NCI-H524 treated with DMSO at 0.1 percent for 48 hours (cell line): ENCODE data around the gene SEMA6A.

Experiments used
- DNase-seq: peaks from one replicate; lab custom pipeline; 2025; lab: John Stamatoyannopoulos, UW

Gene SEMA6A

DNA sequence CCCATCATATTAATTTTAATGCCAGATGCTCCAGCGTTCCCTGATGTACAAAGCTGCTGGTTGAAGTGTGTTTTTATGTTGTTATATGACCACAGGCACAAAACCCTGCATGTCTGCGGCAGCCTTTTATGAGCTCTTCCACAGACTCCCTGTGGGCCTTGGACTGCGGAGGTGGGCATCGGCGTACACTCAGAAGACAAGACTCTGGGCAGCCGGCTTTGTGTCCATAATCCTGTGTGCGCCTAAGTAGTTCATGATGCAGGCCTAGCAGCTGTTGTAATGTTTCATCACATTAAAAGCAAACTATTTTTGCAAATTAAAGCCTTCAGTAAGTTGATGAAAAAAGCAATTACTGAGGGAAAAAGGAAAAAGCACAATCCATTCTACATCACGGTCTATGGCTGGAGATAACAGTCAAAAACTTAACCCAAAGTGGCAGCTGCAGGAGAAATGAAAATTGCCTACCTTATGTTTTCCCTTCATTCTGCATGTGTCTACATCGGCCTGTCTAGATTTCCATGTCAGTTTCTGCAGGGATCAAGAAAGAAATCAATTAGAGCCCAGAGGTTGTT, 78.8 kb downstream of the SEMA6A start:
- no peak for DNase-seq

DNA sequence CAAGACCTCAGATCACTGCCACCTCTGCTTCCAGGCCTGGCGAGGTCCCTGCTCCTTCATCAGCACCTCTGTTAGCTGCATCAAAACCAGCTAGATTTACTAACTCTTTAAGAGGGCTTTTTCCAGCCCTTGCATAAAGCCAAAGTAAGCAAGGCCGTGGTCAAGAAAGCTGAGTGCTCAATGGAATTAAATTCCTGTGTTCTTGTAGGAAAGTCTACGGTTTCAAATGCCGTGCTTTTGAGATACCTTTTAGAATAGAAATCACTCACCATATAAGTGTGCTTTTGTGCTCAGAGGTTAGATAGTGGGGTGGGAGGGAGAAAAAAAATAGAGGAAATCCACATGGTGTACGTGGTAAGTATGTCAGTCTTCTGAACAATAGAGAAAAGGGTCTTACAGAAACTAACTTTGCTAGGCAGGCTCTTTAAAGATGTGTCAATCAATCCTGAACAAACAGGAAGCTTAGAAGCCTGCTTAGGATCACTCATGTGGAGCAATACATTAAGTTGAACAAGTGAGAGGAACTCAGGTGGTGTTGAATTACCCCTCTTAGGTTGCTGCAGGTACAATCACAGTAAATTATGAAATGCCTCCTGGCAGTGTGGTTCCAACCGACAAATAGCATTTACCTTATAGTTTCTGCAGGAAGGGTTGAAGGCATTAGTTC, 79.7 kb downstream of the SEMA6A start:
- no peak for DNase-seq

DNA sequence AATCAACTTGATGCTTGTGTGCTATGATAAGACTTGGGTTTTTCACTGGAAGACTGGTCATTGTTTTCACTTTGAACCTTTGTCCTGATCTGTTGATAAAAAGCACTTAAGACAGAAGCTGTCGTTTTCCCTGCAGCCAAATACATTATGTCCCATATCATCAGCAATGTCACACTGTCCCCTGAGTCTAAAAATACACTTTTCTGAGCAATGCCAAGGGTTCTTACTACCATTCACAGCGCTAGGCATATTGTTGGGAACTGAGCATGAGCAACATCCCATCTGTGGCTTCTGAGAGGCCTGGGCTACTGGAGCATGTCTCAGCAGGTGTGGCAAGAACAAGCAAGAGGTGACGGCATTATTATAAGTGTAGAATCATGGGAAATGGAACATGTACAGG, 81.8 kb downstream of the SEMA6A start:
- no peak for DNase-seq

DNA sequence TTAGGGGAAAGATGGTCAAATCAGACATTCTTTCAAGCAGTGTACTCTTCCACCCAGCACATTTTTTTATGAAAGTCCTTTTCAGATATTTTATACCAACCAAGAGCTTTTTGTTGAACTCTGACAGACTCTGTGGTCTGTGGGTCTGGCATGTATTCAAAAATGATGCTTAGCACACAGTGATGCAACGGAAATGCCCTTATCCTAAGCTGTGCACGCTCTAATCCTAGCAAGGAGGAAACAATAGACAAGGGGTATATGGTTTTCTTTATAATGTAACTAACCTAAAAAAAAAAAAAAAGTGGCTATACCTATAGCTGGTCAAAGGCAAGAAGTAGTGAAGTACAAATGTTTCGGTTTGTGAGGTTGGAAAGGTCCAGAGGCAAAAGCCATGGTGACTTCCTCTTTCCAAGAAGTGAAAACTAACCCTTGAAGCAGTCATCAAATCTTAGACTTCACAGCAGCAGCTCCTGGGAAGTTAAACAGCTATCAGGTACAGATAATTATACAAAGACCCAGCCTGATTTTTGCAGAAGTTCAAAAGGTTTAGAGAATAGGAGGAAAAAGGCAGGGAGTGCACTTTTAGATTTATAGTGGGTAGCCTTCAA, 82.5 kb downstream of the SEMA6A start:
- DNase-seq: no peak

DNA sequence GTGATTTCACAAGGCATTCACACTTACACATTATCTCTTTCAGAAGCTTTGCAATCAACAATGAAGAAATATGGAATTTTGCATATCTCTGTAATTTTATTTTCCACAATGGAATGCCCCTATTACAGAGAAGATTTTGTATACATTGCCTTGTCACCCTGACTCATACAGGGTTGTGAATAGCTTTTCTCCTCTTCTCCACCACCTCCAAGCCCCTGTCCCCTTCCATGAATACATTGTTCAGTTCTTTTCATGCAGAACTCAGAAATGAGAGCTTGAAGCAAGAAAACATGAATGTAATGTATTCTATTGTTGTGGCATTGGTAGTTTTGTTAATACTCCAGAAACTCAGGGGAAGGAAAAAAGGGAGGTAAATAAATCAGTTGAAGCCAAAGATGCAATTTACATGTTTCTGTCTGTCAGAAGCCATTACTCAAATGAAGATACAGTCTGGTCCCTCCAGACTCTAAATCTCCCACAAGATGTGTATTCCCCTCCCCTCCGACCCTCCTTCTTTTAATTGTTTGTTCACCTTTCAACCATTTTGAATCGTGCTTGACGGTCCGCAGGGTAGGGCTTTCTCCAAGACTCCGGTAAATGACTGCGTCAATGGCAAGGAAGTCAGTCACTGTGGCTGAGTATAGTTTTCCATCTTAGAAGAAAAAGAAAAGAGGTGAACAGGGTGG, 86.1 kb downstream of the SEMA6A start:
- DNase-seq: no peak

DNA sequence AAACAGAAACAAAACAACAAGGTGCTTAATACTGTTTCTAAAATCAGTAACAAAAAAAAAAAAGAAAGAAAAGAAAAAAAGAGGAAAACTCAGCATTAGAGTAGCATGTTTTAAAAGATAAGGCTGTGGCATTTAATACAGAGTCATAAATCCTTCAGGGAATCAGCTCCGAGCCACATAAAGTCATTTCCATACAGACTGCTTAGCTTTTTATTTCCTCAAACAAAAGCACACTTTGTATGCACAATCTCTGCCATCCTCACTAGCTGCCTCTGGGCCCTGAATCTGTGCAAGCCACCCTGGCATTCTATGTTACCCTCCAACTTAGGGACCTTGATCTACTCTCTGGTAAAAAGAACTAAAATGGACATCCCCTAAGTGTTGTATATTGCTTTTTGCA, 87.6 kb downstream of the SEMA6A start:
- DNase-seq: no peak

DNA sequence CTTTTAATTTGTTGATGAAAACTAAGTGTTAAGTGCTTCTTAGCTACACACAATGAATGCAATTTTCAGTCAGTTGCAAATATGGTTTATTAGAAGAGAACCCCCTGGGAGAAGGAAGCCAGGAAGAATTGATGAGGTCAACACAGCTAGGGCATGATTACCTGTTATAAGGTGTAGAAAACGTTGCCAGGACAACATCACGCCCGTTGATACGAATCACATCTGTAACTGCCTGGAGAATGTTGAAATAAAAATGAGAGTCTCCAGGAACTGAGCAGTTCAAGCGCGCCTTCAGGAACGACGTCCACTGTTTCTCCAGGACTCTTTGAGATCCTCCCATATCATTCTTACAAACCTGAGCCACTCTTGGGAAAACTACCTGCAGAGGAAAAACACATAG, 88.0 kb downstream of the SEMA6A start:
- DNase-seq: no peak

DNA sequence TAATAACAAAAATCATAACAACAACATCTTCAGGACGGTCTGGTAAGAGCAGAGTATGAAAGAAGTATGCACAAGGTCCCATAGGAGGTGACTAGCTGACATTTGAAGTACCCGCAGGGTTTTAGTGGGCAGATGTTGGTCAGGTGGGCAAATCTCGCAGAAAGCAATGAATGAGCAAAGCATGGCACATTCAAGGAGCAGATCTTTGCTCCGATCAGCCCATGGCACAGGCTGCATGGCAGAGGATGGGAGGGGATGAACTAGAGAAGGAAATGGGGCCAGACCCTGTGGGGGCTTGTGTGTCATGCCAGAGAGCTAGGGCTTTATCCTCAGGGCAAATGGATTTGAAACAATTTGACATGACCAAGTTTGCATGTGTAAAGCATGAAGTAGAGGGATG, 90.0 kb downstream of the SEMA6A start:
- DNase-seq: no peak

DNA sequence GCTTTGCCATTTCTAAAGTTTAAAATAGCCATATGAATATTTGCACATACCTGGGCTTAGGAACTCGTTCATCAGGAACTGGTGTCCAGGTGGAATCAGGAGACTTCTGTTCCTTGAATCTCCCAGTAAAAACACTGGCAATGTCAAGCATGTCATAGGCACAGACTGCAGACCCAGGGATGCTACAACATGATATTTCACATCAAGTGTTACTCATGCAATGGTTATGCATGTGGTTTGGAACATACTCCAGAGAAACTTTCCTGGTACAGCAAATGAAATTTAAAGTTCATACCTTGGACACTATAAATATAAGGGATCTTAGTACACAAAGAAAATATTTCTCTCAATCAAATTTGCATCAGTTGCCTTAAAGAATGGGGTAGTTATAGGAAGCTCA, 92.2 kb downstream of the SEMA6A start:
- no peak for DNase-seq

DNA sequence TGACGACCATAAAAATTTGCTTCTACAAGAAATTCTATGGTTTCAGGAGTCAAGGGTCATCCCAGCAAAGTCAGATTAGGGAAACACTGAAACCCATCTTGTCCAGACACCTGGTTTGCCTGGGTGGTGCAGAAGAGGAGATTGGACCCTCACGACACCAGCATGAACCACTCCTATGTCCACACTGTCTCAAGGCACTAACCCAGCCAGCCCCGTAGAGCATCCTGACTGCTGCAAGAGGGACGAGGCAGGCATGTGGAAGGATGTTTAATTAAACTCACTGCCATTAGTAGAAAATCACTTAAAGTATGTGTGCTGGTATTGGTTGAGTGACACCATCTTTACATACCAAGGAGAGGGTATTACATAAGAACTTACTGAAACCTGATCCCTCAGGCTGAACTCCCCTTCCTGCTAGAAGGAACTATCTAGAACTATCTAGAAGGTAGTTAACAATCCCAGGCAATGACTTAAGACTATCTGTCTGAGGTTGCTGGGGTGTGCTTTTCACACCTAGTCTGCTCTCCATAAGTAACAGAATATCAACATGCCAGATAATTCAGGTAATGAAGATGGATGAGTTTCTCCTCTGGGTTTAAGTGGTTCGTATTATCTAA, 93.6 kb downstream of the SEMA6A start:
- no peak for DNase-seq

DNA sequence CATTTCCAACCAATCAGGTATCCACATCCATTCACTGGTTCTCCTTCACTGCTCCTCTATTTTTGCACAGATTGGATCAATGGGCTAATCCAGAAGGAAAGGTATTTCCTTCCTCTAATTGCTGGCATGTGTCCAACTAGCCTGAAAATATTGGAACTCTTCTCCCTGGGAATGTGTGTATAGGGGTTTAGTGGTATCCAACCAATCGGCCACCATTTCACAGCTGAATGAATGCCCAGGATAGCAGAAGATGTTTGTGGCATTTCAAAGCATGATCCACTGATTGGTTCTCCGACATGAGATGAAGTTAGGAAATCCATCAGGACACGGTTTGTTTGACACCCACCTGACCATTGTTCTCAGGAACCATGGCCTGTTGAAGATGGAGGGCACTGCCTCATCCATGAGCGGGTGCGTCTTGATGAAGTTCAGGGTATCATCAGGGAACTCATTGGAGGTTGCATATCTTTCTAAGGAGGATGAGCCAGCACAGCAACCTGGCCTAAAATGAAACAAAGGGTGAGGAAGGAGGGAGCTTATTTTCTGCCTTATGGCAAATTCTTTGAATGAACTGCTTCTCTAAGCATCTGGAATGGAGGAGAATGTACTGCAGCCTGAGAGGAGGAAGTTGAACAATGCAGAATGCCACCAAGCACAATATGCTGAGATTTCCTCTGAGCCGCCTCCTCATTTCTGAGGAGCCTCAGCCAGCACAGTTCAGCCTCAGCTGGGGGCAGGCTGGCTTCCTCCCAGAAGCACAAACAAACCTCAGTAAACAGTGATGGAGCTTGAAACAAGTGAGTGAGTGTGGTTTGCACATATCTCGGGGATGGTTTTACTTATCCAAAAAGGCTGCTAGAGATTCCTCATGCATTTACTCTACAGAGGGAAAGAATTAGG, 94.6 kb downstream of the SEMA6A start:
- DNase-seq: no peak

DNA sequence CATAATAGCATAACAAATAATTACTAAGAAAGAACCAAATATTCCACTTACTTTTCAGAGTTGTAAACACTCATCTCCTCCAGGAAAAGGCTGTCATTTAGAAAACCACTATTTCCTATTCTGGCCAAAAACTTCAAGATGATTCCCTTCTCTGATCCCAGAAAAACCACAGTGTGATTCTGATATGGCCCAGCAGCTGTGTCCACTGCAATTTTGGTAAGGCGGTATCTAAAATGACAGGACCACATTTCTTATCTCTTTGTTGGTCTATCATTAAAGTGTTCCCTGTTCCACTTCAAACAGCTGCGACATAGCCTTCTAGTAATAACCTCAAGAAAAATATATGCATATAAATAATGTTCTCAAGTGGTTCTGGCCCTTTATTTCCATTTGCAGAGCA, 96.1 kb downstream of the SEMA6A start:
- DNase-seq: no peak

DNA sequence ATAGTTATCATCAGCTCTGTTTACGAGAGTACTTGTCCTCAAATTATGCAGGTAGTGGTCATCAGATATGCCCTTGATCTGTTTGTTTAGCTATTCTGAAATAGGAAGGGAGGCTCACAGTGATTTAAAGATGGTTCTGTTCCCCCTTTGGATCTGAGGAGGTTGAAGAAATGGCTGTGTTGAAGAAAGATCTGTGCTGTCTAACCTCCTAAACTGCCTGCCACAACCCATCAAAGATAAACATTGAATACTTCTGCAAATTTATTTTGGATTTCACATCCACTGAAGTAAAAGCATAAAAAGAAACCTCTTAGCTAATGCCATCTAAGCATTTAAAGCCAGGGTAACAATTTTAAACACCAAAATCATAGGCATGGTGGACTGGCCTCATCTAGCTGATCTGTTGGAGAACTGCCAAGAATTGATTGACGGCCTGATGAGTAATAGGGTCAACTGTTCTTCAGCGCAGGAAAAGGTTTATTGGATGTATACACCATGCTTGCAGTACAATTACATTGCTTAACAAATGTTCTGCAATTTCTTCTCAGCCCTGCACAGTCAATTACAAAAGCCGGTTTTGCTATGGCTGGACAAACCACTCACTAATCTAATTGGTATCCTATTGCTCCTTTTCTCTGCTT, 97.6 kb downstream of the SEMA6A start:
- no peak for DNase-seq

DNA sequence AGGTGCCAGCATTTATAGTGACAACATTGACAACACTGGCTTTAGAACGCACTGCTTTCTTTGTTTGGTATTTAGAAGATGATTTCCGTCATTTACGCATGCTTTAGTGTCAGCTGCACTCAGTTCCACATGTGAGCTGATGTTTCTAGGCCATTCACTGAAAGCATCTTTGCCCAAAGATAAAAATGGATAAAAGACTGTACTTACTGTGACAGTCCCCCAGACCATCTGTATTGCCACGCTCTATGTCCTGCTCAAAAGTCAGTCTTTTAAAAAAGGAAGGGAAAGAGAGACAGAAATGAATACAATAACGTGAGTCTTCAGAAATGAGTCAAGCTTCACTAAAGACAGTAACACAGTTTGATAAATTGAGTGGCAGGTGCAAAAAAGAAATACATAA, 99.3 kb downstream of the SEMA6A start:
- no peak for DNase-seq

DNA sequence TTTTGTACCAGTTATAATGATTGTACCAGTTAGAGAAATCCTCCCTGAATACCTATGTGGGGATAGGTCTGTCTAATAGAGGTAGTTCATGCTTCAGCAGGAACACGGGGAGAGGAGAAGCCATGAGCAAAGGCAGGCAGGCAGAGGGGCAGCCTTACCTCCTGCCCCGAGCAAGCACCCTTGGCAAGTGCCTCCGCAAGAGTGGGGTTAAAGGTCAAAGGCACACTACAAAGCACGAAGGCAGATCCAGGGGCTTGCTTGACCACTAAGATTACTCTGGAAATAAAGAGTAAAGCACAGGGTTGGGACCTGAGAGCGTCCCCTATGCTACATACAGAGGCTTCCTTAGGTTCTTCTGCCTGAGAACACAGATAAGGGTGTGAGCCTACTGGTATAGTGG, 100.9 kb downstream of the SEMA6A start:
- DNase-seq: no peak

DNA sequence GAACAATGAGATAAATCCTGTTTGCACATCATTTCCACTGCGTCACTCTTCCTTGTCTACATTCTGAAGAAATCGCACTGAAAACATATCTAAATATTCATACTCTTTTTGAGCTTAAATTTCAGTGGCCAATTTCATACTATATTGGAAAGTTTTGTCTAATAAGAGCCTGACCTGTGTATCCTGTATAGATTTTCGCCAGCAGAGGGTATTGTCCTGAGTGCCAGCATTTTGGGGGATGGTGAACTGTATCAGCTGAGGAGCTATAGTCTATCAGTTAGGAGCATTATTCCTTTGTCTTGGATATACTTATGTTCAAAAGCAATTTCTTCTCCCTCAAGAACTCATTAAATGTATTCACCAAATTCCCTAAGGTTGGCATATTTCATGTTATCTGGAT, 102.3 kb downstream of the SEMA6A start:
- DNase-seq: no peak

DNA sequence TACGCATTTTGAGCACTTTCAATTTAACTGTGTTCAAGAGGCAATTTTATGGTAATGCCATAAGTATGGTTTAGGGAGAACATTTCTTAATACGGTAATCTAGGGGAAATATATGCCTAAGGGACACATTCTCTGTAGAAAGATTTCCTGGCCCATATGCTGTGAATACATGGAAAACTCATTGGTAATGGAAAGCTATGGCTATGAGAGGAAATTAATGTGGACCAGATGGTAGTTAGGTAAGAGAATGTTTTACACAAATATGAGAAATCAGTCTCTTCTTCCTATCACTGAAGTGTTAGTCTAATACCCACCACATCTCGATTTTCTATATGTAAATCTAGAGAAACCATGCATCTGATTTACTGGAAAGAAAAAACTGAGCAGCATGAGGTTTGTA, 105.0 kb downstream of the SEMA6A start:
- no peak for DNase-seq

DNA sequence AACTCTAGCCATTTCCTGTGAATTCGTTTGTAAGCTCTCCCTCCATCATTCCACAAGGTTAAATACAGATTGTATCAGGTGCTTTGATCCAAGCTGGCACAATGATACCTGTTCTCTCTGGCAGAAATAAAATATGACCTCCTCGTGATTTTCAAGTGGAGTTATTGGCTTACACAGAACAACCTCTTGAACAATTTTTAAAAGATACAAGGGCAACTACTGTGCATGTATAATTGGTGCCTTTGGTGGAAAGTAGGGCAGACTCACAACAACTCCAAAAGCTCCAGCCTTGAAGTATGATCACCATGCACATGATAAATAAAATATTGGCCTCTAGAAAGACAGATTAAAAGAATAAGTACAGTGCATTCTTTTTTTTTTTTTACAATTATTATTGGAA, 106.0 kb downstream of the SEMA6A start:
- no peak for DNase-seq

DNA sequence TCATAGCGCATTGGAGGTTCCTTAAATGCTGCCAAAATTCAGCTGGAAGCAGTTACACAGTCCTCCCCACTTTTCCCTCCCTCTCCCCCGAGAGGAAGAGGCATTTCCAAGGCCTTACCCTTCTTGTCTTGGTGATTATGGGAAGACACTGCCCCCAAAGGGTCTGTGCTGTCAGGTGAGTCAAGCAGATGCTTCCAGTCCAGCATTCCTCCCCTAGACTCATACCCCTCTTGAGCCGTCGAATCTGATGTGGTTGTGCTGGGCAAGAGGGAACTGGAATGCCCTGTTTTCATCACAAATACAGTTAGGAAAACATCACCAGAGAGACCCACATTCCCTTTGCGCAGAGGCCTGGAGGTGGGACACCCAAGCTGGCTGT, 107.2 kb downstream of the SEMA6A start:
- DNase-seq: no peak

DNA sequence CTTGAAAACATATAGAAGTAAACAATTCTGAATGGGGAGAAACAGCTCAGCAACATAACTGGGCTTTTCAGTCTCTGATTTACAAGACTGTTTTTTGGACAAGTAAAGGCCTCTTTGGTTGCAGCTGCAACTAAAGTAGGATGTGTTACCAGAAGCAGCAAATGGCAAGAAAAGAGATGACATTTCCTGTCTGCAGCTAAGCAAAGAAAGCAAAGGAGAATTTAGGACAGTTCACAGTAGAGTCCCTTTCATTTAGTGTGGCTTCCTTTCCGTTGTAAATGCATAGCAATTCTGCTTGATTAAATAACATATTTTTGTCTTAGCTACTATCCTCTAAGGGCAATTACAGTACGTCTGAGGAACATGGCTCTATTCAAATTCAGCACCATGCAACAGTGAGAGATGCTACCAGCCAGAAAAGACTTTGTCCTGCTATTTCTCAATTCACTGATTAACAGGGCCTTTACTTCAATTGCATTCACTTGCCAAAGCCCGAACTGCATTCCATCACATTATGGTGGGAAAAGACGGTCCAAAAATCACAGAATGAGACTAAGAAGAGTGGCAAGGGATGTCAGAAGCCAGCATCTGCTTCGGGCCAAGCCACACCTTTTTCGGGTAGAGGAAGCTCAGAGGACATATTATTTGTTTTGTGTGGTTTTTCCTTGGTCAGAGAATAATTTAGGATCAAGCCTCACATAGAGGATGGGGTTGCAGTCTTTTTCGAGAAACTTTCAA, 107.7 kb downstream of the SEMA6A start:
- no peak for DNase-seq

DNA sequence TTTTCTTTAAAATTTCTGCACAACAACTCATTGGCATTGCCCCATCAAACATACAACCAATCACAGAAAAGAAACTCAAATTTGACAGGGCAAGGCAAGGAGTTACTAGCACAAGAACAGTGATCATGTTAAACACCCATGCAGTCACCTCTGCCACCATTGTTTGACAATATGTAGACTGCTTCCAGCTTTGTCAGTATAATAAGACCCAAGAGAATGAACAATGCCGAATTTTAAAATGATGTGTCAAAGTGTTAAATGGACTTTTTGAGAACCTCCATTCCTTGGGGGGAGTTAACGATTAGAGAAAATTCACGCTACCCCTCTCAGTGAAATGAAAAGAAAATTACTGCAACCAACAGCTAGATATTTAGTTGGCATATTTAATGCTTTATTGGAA, 109.2 kb downstream of the SEMA6A start:
- DNase-seq: no peak
